ENCODE results near the gene DSG2. TPM values are rescaled to one million over a fixed set of nuclear protein-coding genes. Genes with fewer than 3 reads are reported as not detected.

DSG2 gene
- total and polyA plus RNA-seq, 7 donors: 1.8 to 92.4 (median 3.6) TPM

GRCh38 chr18:31513189-31513935, 15.4 kb downstream of the DSG2 start:
- no peaks in the 10 kb centered on the region for H3K4me1 ChIP-seq
- no peak for DNase-seq
- H3K9me3 ChIP-seq: no peaks in the 10 kb centered on the region
- intact Hi-C loops (cut with DNase I): no loop called here
- no peaks in the 10 kb centered on the region for H3K36me3 ChIP-seq
- no peak overlapping the region for H3K4me3 ChIP-seq
- H3K27ac ChIP-seq: no peak overlapping the region
- no peak for TF ChIP-seq CTCF (IDR thresholded peaks at IDR 0.05)
- no peak for TF ChIP-seq POLR2AphosphoS5 (IDR thresholded peaks at IDR 0.05)
- no peak for TF ChIP-seq EP300 (IDR thresholded peaks at IDR 0.05)
- no peak for TF ChIP-seq POLR2A (IDR thresholded peaks at IDR 0.05)
- no peaks in the 10 kb centered on the region for H3K27me3 ChIP-seq
- 54 to 75% methylated on average over 4 of the region's 4 CpGs for WGBS, 2 donors

GRCh38 chr18:31516437-31516836, 18.5 kb downstream of the DSG2 start:
- Histone ChIP-seq H3K36me3 (no peaks in the 10 kb centered on the region), H3K9me3 (no peaks in the 10 kb centered on the region), H3K27me3 (no peaks in the 10 kb centered on the region), H3K4me1 (no peaks in the 10 kb centered on the region), H3K27ac (no peak overlapping the region), H3K4me3 (no peak overlapping the region)
- intact Hi-C loops (cut with DNase I): no loop called here
- 86 to 89% methylated on average over 3 of the region's 3 CpGs for WGBS, 2 donors
- TF ChIP-seq CTCF (IDR thresholded peaks at IDR 0.05): no peak
- TF ChIP-seq EP300 (IDR thresholded peaks at IDR 0.05): no peak
- TF ChIP-seq POLR2AphosphoS5 (IDR thresholded peaks at IDR 0.05): no peak
- TF ChIP-seq POLR2A (IDR thresholded peaks at IDR 0.05): no peak
- DNase-seq: no peak

GRCh38 chr18:31526374-31526773, 28.4 kb downstream of the DSG2 start:
- no peak for DNase-seq
- TF ChIP-seq POLR2AphosphoS5 (IDR thresholded peaks at IDR 0.05) (no peak), EP300 (IDR thresholded peaks at IDR 0.05) (no peak), POLR2A (IDR thresholded peaks at IDR 0.05) (no peak), CTCF (IDR thresholded peaks at IDR 0.05) (no peak)
- H3K4me1 ChIP-seq: no peaks in the 10 kb centered on the region
- H3K27ac ChIP-seq: no peak overlapping the region
- no peak overlapping the region for H3K4me3 ChIP-seq
- no peaks in the 10 kb centered on the region for H3K27me3 ChIP-seq
- no peaks in the 10 kb centered on the region for H3K36me3 ChIP-seq
- intact Hi-C loops (cut with DNase I): no loop called here
- no peaks in the 10 kb centered on the region for H3K9me3 ChIP-seq
- WGBS, 2 donors: 86 to 87% methylated on average over 7 of the region's 7 CpGs

- Histone ChIP-seq H3K4me3 (no peak overlapping the region), H3K4me1 (no peaks in the 10 kb centered on the region), H3K27me3 (no peaks in the 10 kb centered on the region), H3K36me3 (no peaks in the 10 kb centered on the region), H3K9me3 (no peaks in the 10 kb centered on the region), H3K27ac (no peak overlapping the region)
- 84 to 92% methylated on average over 1 of the region's 1 CpG for WGBS, 2 donors
- no peak for TF ChIP-seq POLR2AphosphoS5 (IDR thresholded peaks at IDR 0.05)
- TF ChIP-seq EP300 (IDR thresholded peaks at IDR 0.05): no peak
- no peak for TF ChIP-seq CTCF (IDR thresholded peaks at IDR 0.05)
- TF ChIP-seq POLR2A (IDR thresholded peaks at IDR 0.05): no peak
- intact Hi-C loops (cut with DNase I): no loop called here
- no peak for DNase-seq
Measured at GRCh38 chr18:31533236-31533635, 35.3 kb downstream of the DSG2 start.

- Histone ChIP-seq H3K4me3 (no peak overlapping the region), H3K36me3 (no peaks in the 10 kb centered on the region), H3K4me1 (no peaks in the 10 kb centered on the region), H3K27me3 (no peaks in the 10 kb centered on the region), H3K27ac (no peak overlapping the region), H3K9me3 (no peaks in the 10 kb centered on the region)
- intact Hi-C loops (cut with DNase I): no loop called here
- TF ChIP-seq CTCF (IDR thresholded peaks at IDR 0.05) (no peak), POLR2AphosphoS5 (IDR thresholded peaks at IDR 0.05) (no peak)
- no peak for DNase-seq
- 97% methylated on average over 3 of the region's 3 CpGs for WGBS, 2 donors
Measured at GRCh38 chr18:31538837-31539236, 40.9 kb downstream of the DSG2 start.

Measured in sigmoid colon (tissue), 7 donors.